Stimulated activated CD8-positive, alpha-beta memory T cell treated with anti-CD3 and anti-CD28 coated beads, Interleukin-12 subunit alpha, Interleukin-12 subunit beta, amount 100 ng/mL, for 4 hours (primary cell): Measurements from ENCODE around the gene NDUFA13.

Experiments
- DNase-seq: peaks from one replicate; pipeline ENCODE4 v3.0.0-alpha.2; 2020; ENCODE audit warnings: low read depth

NDUFA13 gene

GRCh38 chr19:19489804-19490204, 26.2 kb upstream of the NDUFA13 start:
- no peak for DNase-seq

- DNase-seq, result peak; percentile 61
Observed at GRCh38 chr19:19490214-19490968, 25.6 kb upstream of the NDUFA13 start.

GRCh38 chr19:19491321-19492025, 24.6 kb upstream of the NDUFA13 start:
- DNase-seq, result no peak

GRCh38 chr19:19492026-19492610, 23.9 kb upstream of the NDUFA13 start:
- DNase-seq, result no peak

- DNase-seq, result no peak
Observed at GRCh38 chr19:19493841-19494546, 22.0 kb upstream of the NDUFA13 start.

- DNase-seq, result no peak
Observed at GRCh38 chr19:19495614-19496603, 20.1 kb upstream of the NDUFA13 start.

- no peak for DNase-seq
Observed at GRCh38 chr19:19498255-19498991, 17.6 kb upstream of the NDUFA13 start.

- no peak for DNase-seq
Observed at GRCh38 chr19:19499272-19499995, 16.6 kb upstream of the NDUFA13 start.

GRCh38 chr19:19500975-19501644, 14.9 kb upstream of the NDUFA13 start:
- DNase-seq, result no peak

- no peak for DNase-seq
Observed at GRCh38 chr19:19501798-19502197, 14.2 kb upstream of the NDUFA13 start.

- no peak for DNase-seq
Observed at GRCh38 chr19:19502281-19502680, 13.7 kb upstream of the NDUFA13 start.

GRCh38 chr19:19502808-19503602, 13.0 kb upstream of the NDUFA13 start:
- no peak for DNase-seq

GRCh38 chr19:19504754-19505668, 11.0 kb upstream of the NDUFA13 start:
- DNase-seq, result no peak

GRCh38 chr19:19505669-19506326, 10.2 kb upstream of the NDUFA13 start:
- no peak for DNase-seq

- DNase-seq, result no peak
Observed at GRCh38 chr19:19506592-19506991, 9.4 kb upstream of the NDUFA13 start.

GRCh38 chr19:19507354-19507753, 8.7 kb upstream of the NDUFA13 start:
- DNase-seq, result no peak

GRCh38 chr19:19508217-19508616, 7.8 kb upstream of the NDUFA13 start:
- DNase-seq, result no peak
